Measurements from ENCODE around the gene ARRDC1.
A peak's percentile ranks its signal among the peaks of the same experiment; 100 is the strongest.

DNA sequence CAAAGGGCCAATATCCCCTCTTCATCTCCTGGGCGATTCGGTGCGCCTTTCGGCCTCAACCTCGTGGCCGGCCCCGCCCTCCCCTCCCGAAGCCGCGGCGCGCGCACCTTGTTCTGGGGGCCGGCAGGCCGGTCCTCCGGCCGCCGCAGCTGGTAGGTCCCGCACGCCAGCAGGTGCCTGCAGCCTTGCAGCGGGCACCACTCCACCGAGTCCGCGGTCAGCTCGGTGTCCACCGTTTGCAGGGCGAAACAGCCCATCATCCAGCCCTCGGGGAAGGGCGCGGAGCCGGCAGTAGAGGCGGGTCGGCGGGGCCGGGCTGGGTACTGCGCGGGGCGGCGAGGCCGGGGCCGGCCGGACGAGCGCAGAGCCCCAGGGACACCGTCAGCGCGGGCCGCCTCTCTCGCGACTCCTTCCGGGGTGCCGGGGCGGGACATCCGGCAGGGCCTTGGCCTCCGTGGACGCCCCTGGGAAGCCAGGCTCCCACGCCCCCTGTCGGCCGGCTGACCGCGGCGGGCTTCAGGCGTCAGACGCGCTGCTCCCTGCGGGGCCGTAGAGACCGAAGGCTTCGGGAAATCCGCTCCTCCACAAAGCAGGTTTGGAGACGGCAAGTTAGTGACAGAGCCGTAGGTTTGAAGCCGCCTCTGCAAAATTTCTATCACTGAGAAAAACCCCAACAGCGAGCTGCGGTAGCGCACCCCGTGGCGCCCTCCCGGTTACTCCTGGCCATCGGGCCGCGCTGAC, 26.8 kb upstream of the ARRDC1 start, which contains the start of gene DPH7:
- TF ChIP-seq, protein P1, sequence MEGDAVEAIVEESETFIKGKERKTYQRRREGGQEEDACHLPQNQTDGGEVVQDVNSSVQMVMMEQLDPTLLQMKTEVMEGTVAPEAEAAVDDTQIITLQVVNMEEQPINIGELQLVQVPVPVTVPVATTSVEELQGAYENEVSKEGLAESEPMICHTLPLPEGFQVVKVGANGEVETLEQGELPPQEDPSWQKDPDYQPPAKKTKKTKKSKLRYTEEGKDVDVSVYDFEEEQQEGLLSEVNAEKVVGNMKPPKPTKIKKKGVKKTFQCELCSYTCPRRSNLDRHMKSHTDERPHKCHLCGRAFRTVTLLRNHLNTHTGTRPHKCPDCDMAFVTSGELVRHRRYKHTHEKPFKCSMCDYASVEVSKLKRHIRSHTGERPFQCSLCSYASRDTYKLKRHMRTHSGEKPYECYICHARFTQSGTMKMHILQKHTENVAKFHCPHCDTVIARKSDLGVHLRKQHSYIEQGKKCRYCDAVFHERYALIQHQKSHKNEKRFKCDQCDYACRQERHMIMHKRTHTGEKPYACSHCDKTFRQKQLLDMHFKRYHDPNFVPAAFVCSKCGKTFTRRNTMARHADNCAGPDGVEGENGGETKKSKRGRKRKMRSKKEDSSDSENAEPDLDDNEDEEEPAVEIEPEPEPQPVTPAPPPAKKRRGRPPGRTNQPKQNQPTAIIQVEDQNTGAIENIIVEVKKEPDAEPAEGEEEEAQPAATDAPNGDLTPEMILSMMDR (IDR thresholded peaks at IDR 0.05): peak; percentile 83
- TF ChIP-seq EZH2phosphoT487 (IDR thresholded peaks at IDR 0.05) (no peak), EZH2 (IDR thresholded peaks at IDR 0.05) (no peak)
